GM10266 (cell line): ENCODE measurements around the gene CELF2.
A peak's percentile ranks its signal among the peaks of the same experiment; 100 is the strongest.

Source experiments
- DNase-seq: peaks from one replicate; pipeline ENCODE4 v3.0.0; 2012; ENCODE audit errors: extremely low spot score
- TF ChIP-seq, protein P1 (sequence below): IDR thresholded peaks from 2 replicates; pipeline ENCODE4 v1.5.1; 2012; ENCODE audit warnings: mild to moderate bottlenecking, low read depth; ENCODE audit not compliant: control insufficient read depth, insufficient read depth; ENCODE audit errors: missing control alignments

The CELF2 gene

DNA sequence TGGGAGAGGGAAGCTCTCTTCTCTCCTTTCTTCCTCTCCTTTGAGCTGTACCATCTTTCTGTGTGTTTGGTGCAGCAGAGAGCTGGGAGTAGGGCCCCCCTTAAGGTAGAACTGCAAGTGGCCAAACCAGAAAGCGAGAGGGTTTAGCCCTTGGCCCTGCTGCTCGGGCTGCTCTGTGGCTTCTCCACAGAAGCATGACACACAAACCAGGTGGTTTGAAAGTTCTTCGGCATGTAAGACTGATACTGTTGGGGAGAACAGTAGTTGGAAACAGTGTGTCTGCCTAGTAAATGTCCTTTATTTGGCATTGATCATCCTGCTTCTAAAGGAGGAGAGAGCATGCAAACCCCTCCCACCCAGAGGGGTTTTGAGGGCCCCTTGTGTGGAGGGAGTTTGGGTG lies 277.8 kb downstream of the CELF2 start:
- TF ChIP-seq, protein P1, sequence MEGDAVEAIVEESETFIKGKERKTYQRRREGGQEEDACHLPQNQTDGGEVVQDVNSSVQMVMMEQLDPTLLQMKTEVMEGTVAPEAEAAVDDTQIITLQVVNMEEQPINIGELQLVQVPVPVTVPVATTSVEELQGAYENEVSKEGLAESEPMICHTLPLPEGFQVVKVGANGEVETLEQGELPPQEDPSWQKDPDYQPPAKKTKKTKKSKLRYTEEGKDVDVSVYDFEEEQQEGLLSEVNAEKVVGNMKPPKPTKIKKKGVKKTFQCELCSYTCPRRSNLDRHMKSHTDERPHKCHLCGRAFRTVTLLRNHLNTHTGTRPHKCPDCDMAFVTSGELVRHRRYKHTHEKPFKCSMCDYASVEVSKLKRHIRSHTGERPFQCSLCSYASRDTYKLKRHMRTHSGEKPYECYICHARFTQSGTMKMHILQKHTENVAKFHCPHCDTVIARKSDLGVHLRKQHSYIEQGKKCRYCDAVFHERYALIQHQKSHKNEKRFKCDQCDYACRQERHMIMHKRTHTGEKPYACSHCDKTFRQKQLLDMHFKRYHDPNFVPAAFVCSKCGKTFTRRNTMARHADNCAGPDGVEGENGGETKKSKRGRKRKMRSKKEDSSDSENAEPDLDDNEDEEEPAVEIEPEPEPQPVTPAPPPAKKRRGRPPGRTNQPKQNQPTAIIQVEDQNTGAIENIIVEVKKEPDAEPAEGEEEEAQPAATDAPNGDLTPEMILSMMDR = no peak
- peak; percentile 29 for DNase-seq

DNA sequence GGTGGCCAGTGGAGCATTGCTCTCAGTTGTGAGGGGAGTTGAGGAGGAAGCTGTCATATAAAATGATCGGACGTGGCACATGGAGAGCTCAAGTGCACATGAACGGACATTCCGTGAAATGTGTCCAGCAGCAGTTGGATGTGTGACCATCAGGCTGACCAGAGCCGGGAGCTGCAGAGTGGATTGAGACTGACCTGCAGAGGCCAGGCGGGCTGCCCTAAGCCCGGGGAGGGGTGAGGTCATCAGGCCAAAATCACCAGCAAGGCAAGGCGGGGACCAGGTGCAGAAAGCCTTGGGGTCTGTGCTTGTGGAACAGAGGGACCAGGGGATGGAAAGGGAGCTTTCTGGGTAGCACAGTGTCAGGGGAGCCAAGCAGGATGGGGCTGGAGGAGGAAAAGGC lies 279.5 kb downstream of the CELF2 start:
- no peak for DNase-seq
- TF ChIP-seq, protein P1 = no peak

DNA sequence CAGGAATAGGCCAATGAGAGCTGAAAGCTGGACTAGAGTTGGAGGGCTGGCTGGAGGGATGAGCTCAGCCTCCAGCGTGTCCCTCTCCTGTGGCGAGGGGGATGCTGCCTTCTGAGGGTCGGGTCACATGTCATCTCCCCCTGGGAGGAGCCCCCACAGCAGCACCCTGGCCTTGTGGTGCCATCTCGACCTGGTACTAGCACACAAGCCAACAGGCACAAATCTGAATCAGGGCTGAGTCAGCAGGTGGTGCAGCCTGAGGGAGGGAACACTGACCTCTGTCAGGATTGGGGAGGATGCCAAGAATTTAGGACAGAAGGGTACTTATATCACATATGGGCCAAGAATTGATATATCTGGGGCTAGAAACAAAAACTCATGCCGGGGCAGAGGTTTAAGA lies 280.4 kb downstream of the CELF2 start:
- peak; percentile 30 for DNase-seq
- TF ChIP-seq, protein P1 = no peak

DNA sequence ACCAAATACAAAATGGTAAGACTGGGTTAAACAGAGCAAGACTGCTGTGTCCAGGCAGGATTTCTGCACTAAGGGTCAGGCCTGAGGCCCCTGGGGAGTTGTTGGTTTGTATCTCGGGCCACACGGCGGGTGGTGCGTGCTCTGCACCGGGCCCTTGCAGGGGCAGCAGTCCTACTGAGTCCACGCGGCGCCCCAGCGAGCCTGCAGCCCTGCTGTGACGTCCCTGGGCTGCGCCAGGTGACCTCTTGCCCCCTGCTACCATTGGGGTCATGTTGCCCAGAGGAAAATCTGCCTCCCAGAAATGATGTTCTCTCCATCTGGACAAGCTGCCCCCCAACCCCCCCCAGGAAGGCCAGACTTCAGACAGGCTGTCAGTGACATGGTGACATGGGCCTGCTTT lies 281.5 kb downstream of the CELF2 start:
- no peak for DNase-seq
- TF ChIP-seq, protein P1 = no peak

DNA sequence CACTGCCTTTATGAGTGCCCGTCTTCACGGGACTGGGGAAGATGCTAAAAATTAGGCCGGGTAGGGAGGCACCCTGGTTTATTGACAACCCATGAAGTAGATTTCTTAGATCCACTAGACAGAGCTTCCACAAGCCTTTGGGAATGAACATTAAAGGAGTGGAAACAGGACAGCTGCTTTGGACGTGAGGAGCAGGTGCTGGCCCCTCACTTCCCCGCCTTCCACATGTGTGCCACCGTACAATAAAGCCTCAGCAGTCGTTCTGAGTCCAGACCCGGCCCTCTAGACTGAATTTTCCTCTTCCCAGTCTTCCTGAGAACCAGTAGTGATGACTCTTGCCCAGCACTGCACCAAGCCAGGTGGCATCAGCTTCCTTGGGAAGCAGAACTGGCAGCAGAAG lies 282.4 kb downstream of the CELF2 start:
- DNase-seq = no peak
- TF ChIP-seq, protein P1 = no peak

DNA sequence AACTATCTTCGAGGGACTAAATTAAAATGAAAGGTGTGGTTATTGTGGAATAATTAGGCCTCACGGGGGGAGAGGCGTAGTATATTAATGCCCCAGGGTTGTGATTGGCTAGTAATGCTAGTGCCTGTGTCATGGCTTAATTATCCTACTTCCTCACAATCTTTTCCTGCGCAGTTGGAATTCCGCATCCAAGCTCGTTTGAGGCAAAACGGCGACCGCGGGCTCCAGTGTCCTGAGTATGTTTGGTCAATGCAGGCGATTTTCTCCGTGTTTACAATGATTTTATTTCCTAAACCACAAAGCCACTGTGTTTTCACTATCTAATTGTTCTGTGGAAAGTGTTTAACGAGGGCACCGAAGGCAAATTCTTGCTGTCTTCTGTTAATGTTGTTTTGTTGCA lies 282.9 kb downstream of the CELF2 start:
- no peak for DNase-seq
- TF ChIP-seq, protein P1 = no peak

DNA sequence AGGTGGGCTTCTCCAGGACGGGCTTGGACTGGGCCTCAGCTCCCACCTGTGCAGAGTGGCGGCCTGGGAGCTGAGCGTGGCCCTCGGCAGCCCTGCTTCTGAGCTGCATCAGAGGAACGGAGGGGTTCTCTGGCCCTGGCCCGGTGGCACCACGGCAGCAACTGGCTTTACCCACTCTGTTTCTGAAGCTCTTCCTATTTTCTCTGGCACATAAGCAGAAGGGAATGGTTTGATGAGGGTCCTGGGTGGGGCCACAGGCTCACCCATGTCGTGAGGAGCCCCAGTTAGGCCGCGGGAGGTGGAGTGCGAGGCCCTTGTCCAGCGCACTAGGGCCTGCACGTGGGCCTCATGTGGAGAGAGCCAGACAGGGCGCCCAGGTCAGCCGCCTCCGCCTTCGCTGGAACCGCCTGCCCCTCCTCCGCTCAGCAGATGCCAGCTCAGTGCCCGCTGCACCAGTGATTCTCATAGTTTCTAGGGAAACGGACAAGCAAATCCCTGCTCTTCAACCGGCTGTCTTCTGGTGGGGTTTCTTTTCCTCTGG lies 284.0 kb downstream of the CELF2 start:
- DNase-seq = no peak
- TF ChIP-seq, protein P1 = no peak
